Kidney epithelial cell (primary cell): ENCODE measurements around the gene RAD51D. TPM values are rescaled to one million over a fixed set of nuclear protein-coding genes. Genes with fewer than 3 reads are reported as not detected.

Experiments
- DNase-seq: peaks from one replicate; pipeline ENCODE4 v3.0.0-alpha.2; 2010; ENCODE audit warnings: low read depth
- H3K27me3 ChIP-seq: 2 replicates; pipeline ENCODE4 v1.6.0; 2011; ENCODE audit warnings: low read length; ENCODE audit not compliant: control insufficient read depth, insufficient read depth
- H3K36me3 ChIP-seq: 2 replicates; pipeline ENCODE4 v1.5.1; 2011; ENCODE audit warnings: low read length; ENCODE audit not compliant: control insufficient read depth, insufficient read depth
- H3K4me3 ChIP-seq: 2 replicates; pipeline ENCODE4 v1.5.1; 2011; ENCODE audit warnings: low read depth, mild to moderate bottlenecking, control low read depth, low read length
- total RNA-seq: library from RNA; depleted of rRNA; stranded (reverse); fragments of >200 nt; gene quantifications from 2 replicates; pipeline ENCODE4 v1.2.3, GENCODE V29; 2015
- TF ChIP-seq, protein P1 (sequence below): IDR thresholded peaks from 2 replicates; pipeline ENCODE4 v1.5.1; 2011; ENCODE audit warnings: mild to moderate bottlenecking, moderate library complexity, low read length, control low read depth, inconsistent platforms; ENCODE audit not compliant: insufficient read depth, poor library complexity, severe bottlenecking

Gene RAD51D
- total RNA-seq, 1 donor from 2014 or later, result 18.4 TPM

DNA sequence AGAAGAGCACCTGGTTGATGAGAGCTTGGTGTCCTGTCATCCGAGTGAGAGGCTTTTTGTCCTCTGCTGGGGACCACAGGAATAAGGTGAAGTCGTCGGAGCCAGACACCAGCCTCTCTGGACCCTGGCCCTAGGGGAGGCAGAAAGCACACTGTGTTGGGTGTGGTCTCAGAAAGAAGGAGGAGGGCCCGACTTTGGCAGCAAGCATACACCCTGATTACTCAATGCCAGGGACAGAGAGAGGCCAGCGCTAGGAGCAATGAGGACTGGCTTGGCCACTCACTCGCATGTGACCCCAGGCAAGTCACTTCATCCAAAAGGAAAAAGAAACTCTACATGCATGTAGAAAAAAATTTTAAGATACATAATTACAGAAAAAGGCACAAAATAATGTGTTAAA is 15.7 kb upstream of the RAD51D start:
- no peaks in the 10 kb centered on the region for H3K27me3 ChIP-seq
- peaks cover 6% of the 10 kb centered on the region for H3K36me3 ChIP-seq
- H3K4me3 ChIP-seq, result no peak overlapping the region
- TF ChIP-seq, protein P1, sequence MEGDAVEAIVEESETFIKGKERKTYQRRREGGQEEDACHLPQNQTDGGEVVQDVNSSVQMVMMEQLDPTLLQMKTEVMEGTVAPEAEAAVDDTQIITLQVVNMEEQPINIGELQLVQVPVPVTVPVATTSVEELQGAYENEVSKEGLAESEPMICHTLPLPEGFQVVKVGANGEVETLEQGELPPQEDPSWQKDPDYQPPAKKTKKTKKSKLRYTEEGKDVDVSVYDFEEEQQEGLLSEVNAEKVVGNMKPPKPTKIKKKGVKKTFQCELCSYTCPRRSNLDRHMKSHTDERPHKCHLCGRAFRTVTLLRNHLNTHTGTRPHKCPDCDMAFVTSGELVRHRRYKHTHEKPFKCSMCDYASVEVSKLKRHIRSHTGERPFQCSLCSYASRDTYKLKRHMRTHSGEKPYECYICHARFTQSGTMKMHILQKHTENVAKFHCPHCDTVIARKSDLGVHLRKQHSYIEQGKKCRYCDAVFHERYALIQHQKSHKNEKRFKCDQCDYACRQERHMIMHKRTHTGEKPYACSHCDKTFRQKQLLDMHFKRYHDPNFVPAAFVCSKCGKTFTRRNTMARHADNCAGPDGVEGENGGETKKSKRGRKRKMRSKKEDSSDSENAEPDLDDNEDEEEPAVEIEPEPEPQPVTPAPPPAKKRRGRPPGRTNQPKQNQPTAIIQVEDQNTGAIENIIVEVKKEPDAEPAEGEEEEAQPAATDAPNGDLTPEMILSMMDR, result no peak
- no peak for DNase-seq

DNA sequence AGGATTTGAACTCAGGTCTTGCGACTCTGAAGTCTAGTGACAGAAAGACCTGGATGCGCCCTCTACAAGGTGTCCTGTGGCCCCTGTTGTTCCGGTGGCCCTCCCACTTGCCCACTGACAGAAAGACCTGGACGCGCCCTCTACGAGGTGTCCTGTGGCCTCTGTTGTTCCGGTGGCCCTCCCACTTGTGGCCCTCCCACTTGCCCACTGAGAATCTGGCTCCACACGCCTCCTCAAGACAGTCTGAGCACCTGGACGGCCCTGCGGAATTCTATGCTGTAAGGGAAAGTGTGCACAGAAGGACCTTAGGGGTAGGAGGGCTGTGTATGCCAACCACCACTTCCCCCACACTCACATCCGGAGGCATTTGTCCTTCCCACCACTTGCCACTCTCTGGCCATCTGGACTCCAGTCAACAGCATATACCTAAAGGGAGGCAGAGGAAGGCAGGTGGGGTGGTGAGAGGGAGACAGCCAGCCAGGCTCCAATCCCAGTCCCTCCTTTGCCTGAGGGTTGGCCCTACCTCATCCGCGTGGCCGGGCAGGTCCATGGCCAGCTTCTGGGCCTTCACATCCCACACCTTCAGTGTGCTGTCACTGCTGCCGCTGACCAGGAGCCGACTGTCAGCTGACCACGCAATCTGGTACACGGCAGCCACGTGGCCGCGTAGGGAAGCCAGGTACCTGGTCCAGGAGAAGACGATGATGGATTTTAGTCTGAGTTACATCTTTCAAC is 13.3 kb upstream of the RAD51D start:
- TF ChIP-seq, protein P1, result no peak
- peaks cover 6% of the 10 kb centered on the region for H3K36me3 ChIP-seq

DNA sequence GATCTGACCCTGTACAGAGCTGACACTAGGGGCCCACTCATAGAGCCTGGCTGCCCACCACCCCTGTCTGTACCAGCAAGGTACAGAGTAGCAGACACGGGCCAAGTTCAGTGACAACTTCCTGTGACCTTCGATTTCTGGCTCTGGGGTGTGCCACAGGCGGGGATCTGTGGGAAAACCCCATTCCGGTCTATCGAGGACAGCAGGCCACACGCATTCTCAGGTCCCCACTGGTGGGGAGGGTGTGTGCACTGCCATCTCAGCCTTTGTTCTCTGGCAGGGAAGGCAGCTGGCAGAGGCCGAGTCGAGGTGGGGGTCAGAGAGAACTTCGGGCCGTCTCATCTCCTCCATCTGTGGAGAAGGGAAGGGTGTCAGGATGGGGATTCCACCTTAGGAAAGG is 12.4 kb upstream of the RAD51D start:
- no peak overlapping the region for H3K4me3 ChIP-seq
- DNase-seq, result no peak
- no peaks in the 10 kb centered on the region for H3K27me3 ChIP-seq
- H3K36me3 ChIP-seq, result peaks cover 4% of the 10 kb centered on the region
- TF ChIP-seq, protein P1, result no peak

More for the DNA sequence above, 13.3 kb upstream of the RAD51D start:
- no peaks in the 10 kb centered on the region for H3K27me3 ChIP-seq
- no peak for DNase-seq
- H3K4me3 ChIP-seq, result no peak overlapping the region

DNA sequence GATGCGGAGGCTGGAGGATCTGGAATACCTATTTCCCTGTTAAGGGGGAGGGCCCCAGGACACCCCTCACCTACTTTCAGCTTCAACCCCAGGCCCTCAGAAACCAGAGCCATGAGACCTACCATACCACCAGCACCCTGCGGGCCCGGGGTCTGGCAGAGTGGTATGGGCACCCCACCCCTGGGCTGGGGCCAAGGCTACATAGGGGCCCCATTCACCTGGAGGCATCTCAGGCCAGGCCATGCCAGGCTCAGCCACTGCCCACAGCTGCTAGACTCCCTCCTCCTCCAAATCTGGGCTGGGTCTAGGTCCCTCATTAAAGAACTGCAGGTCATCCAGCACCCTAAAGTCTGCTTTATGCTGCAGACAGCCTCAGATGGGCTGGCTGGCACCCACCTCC is 10.7 kb upstream of the RAD51D start:
- Histone ChIP-seq H3K4me3 (no peak overlapping the region), H3K36me3 (peaks cover 4% of the 10 kb centered on the region), H3K27me3 (no peaks in the 10 kb centered on the region)
- DNase-seq, result no peak
- TF ChIP-seq, protein P1, result no peak

DNA sequence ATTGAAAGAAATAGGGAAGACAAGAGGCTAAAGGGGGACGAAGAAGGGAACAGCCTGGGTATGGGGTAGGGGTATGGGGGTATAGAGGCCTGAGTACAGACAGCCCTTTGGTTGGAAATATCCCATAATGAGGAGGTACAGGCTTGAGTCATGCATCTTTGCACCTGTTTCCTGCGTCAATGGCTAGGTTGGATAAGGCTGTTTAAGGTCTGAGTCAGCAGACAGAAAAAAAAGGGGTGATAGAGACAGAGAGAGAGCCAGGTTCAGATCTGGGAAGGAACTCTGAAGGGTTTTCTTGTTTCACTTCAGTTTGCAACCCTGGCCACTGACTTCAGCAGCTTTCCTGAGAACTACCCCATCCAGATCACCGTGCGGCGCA is 10.3 kb upstream of the RAD51D start:
- no peak for DNase-seq
- Histone ChIP-seq H3K4me3 (no peak overlapping the region), H3K36me3 (peaks cover 2% of the 10 kb centered on the region), H3K27me3 (no peaks in the 10 kb centered on the region)
- TF ChIP-seq, protein P1, result no peak
